HG02870 (cell line): ENCODE results near the gene CACNA1C.
"Not testable (repeated sequence)": the region's sequence is repeated elsewhere in the genome, so short reads cannot be mapped to it uniquely, and the experiment has no call there.

Experiments used
- ATAC-seq: cut with Tn5 transposase; IDR thresholded peaks from one replicate; pipeline ENCODE4 v1.9.1; 2021; ENCODE audit warnings: mild to moderate bottlenecking, moderate library complexity; ENCODE audit not compliant: unreplicated experiment

CACNA1C gene

GRCh38 chr12:2074792-2075191 is 22.0 kb downstream of the CACNA1C start:
- no peak for ATAC-seq

- ATAC-seq, result no peak
These were observed 22.9 kb downstream of the CACNA1C start for GRCh38 chr12:2075508-2076195.

GRCh38 chr12:2076196-2076570 is 23.4 kb downstream of the CACNA1C start:
- no peak for ATAC-seq

- ATAC-seq, result no peak
These were observed 23.9 kb downstream of the CACNA1C start for GRCh38 chr12:2076728-2077127.

- ATAC-seq, result no peak
These were observed 27.8 kb downstream of the CACNA1C start for GRCh38 chr12:2080604-2081003.

- no peak for ATAC-seq
These were observed 29.5 kb downstream of the CACNA1C start for GRCh38 chr12:2082321-2082720.

- no peak for ATAC-seq
These were observed 30.2 kb downstream of the CACNA1C start for GRCh38 chr12:2083008-2083407.

GRCh38 chr12:2083561-2083960 is 30.8 kb downstream of the CACNA1C start:
- no peak for ATAC-seq

GRCh38 chr12:2084553-2085296 is 31.9 kb downstream of the CACNA1C start:
- no peak for ATAC-seq

GRCh38 chr12:2092354-2092753 is 39.6 kb downstream of the CACNA1C start:
- no peak for ATAC-seq

- no peak for ATAC-seq
These were observed 40.1 kb downstream of the CACNA1C start for GRCh38 chr12:2092890-2093289.

GRCh38 chr12:2094597-2094996 is 41.8 kb downstream of the CACNA1C start:
- ATAC-seq, result no peak

- ATAC-seq, result no peak
These were observed 43.1 kb downstream of the CACNA1C start for GRCh38 chr12:2095878-2096277.

GRCh38 chr12:2097617-2098016 is 44.8 kb downstream of the CACNA1C start:
- ATAC-seq, result no peak

GRCh38 chr12:2098852-2099251 is 46.1 kb downstream of the CACNA1C start:
- no peak for ATAC-seq

GRCh38 chr12:2099595-2099994 is 46.8 kb downstream of the CACNA1C start:
- ATAC-seq, result no peak

GRCh38 chr12:2101359-2101758 is 48.6 kb downstream of the CACNA1C start:
- no peak for ATAC-seq

GRCh38 chr12:2101771-2102170 is 49.0 kb downstream of the CACNA1C start:
- no peak for ATAC-seq

GRCh38 chr12:2102736-2103135 is 49.9 kb downstream of the CACNA1C start:
- ATAC-seq, result not testable (repeated sequence)

- ATAC-seq, result not testable (repeated sequence)
These were observed 52.6 kb downstream of the CACNA1C start for GRCh38 chr12:2105387-2105786.

- no peak for ATAC-seq
These were observed 55.4 kb downstream of the CACNA1C start for GRCh38 chr12:2108166-2108565.

GRCh38 chr12:2108975-2109671 is 56.3 kb downstream of the CACNA1C start:
- no peak for ATAC-seq
